HG02981 (cell line): ENCODE data around the gene MAGEA10.
"Not testable (repeated sequence)": the region's sequence is repeated elsewhere in the genome, so short reads cannot be mapped to it uniquely, and the experiment has no call there.

Experiments used
- ATAC-seq: cut with Tn5 transposase; IDR thresholded peaks from one replicate; pipeline ENCODE4 v1.9.1; 2021; ENCODE audit warnings: mild to moderate bottlenecking, moderate library complexity; ENCODE audit not compliant: unreplicated experiment

The MAGEA10 gene

GRCh38 chrX:152138388-152138784 lies at the start of gene MAGEA10:
Gene MAGEA10 (minus strand): TSS chrX:152138577. CDS start chrX:152135620, 2,957 bp downstream.
- no peak for ATAC-seq

DNA sequence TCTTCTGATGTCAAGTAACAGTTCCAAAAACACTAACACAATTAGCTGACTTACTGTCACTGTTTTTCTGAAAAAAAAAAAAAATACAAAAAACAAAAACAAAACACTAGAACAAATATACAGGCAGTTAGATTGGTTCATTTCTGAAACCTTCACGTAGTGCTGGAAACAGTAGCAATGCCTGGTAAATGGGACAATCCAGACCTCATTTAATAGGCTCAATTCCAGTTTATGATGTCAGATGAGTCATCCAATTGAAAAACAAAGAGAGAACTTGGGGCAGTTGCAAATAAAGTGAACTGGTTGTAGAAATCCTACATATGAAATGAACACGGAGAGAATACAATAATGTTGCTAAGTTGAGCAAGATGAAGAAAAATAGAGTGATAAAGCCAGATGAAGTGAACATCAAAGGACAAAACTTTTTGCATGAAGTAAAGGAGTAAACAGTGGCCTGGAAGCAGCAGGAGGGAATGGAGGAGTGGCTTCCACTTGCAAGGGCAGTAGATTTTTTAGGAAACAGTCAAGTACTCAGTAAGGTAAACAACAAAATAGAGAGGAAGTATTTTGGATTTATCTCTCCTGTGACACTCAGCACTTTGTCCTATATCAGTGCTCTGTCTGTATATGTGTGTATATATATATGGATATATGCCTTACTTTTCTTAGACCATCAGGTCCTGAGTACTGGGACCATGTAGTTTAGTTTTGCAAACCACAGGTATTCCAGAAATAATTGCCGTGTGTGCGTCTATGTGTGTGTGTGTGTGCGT lies 39.3 kb upstream of the MAGEA10 start:
- no peak for ATAC-seq

- ATAC-seq: no peak
These were observed 38.7 kb upstream of the MAGEA10 start for GRCh38 chrX:152177052-152177451.

DNA sequence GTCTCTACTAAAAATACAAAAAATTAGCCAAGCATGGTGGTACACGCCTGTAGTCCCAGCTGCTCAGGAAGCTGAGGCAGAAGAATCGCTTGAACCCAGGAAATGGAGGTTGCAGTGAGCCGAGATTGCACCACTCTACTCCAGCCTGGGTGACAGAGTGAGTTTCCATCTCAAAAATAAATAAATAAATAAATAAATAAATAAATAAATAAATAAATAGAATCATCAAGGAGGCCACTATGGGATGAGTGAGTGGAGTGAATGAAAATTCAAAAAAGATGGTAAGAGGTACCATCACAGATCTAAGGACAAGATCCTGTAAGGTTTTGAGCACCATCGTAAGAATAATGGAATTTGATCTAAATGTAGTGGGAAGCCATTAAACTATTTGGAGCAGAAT lies 37.5 kb upstream of the MAGEA10 start:
- ATAC-seq: not testable (repeated sequence)

GRCh38 chrX:152173923-152174322 lies 35.5 kb upstream of the MAGEA10 start:
- not testable (repeated sequence) for ATAC-seq

GRCh38 chrX:152170621-152171020 lies 32.2 kb upstream of the MAGEA10 start:
- ATAC-seq: no peak

GRCh38 chrX:152165033-152165743 lies 26.8 kb upstream of the MAGEA10 start:
- no peak for ATAC-seq

- ATAC-seq: no peak
These were observed 18.7 kb upstream of the MAGEA10 start for GRCh38 chrX:152157042-152157441.

- ATAC-seq: no peak
These were observed 17.5 kb upstream of the MAGEA10 start for GRCh38 chrX:152155766-152156310.

- no peak for ATAC-seq
These were observed 15.7 kb upstream of the MAGEA10 start for GRCh38 chrX:152154050-152154449.

- no peak for ATAC-seq
These were observed 12.9 kb upstream of the MAGEA10 start for GRCh38 chrX:152151256-152151655.

- no peak for ATAC-seq
These were observed 11.3 kb upstream of the MAGEA10 start for GRCh38 chrX:152149648-152150047.

- ATAC-seq: no peak
These were observed 1.2 kb upstream of the MAGEA10 start for GRCh38 chrX:152139589-152139988.

- ATAC-seq: no peak
These were observed 498 bp downstream of the MAGEA10 start for GRCh38 chrX:152137771-152138387.

- ATAC-seq: no peak
These were observed 2.1 kb downstream of the MAGEA10 start for GRCh38 chrX:152136312-152136711.

DNA sequence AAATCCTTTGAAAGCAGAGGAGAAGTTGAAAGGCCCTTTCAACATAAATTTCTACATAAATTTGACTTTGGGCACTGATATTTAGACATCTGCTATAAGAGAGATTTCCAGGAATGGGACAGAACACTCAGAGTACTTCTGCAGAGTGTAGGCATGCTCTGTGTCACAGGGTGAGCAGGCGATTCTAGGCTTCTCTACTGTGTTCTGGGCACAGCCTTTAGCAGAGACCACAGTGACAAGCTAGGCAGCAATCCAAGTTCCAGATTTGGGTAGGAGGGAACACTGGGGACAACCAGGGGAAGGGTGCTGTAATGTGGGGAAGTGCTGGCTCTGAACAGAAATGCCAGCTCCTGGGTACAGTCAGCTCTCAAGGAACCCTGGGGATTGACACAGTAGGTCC lies 6.9 kb downstream of the MAGEA10 start:
- no peak for ATAC-seq

- ATAC-seq: not testable (repeated sequence)
These were observed 9.1 kb downstream of the MAGEA10 start for GRCh38 chrX:152129069-152129844.

DNA sequence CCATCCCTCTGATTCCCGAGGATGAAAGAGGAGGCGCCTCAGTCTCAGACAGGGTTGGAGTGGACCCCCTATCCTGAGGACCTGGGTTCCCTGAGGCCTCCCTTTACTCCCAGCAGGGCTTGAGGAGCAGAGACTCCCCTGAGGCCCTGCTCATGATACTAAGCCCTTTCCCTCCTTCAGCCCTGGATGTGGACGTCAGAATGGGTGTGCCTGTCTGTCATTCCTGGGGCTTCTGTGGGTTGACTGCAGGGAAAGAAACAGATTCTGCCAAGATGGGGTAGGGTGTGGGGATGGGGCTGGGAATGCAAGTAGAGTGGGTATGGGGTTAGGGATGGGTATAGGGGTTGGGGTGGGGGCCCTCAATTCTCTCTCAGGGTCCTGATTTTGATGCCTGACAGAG lies 21.1 kb downstream of the MAGEA10 start:
- no peak for ATAC-seq

DNA sequence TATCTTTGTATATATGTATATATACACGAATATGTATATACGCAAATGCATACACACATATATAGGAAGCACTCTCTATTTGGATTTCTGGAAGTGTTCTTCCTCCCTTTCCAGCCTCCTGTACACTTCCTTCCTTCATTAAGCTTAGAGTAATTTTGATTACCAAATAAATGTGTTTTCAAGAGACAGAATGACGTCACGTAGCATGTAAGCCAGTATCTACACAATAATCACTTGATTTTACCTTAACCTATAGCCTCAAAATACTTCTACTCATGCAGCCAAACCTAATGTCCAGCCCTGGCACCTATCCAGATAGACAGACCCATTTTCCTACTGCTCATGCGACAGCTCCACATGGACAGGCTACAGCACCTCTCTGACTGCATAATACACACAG lies 29.9 kb downstream of the MAGEA10 start:
- ATAC-seq: no peak

DNA sequence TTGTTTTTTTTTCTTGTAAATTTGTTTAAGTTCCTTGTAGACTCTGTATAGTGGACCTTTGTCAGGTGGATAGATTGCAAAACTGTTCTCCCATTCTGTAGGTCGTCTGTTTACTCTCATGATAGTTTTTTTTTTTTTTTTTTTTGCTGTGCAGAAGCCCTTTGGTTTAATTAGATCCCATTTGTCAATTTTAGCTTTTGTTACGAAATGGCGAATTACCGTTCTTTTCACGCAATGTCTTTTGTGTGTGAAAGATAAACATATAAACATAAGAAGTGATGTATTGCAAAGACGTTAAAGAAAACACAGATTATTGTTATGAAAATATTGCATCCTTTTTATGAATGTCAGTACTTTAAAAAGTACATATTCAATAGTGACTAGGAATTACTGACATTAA lies 34.5 kb downstream of the MAGEA10 start:
- ATAC-seq: no peak

- ATAC-seq: no peak
These were observed 52.2 kb downstream of the MAGEA10 start for GRCh38 chrX:152086141-152086540.
